ENCODE data around the gene SREBF2. TPM values are rescaled to one million over a fixed set of nuclear protein-coding genes. Genes with fewer than 3 reads are reported as not detected.
"Not testable (repeated sequence)": the region's sequence is repeated elsewhere in the genome, so short reads cannot be mapped to it uniquely, and the experiment has no call there.

Gene SREBF2
- total and polyA plus RNA-seq, 2 of the 13 experiments (the other 11 are each of a cell fraction or from before 2014, with no cell fraction given): 53.8 to 72.6 TPM

GRCh38 chr22:41948928-41949296 is 116.0 kb downstream of the SREBF2 start:
- POLR2A ChIA-PET; H3K27ac ChIP-seq (ENCODE audit: extremely low read length, insufficient read depth, low read length); CTCF ChIA-PET (ENCODE audit: low intra/inter-chr PET ratio, low total read pairs); DNase-seq (ENCODE audit: low spot score); H2AFZ ChIP-seq (ENCODE audit: low read length); in situ Hi-C loops (cut with HindIII; ENCODE audit: extremely low pct_ligation_motif_present, low pct_unique_long_range_greater_than_20kb); H3K9ac ChIP-seq (ENCODE audit: insufficient read depth, low read depth, low read length); H4K20me1 ChIP-seq (ENCODE audit: insufficient read depth, low read length); H3K9me3 ChIP-seq (ENCODE audit: low read length); intact Hi-C loops (cut with micrococcal nuclease; ENCODE audit: unreplicated experiment); FAIRE-seq; H3K27me3 ChIP-seq (ENCODE audit: control insufficient read depth in 1 of 2, insufficient read depth in 2 of 2, low read length in 2 of 2); ATAC-seq; BruUV-seq (replicated peaks): not testable (repeated sequence)
- H3K79me2 ChIP-seq (ENCODE audit: insufficient read depth, low read length): peaks cover 13% of the 10 kb centered on the region
- 78% methylated on average over 8 of the region's 8 CpGs for WGBS (ENCODE audit: low lambda C conversion rate)
- TF ChIP-seq ZNF460 (CRISPR knock-in tag; IDR thresholded peaks at IDR 0.05; ENCODE audit: borderline replicate concordance): peak; percentile 39; the same call in 1 of the 2 replicates
- peaks cover 0 to 10% of the 10 kb centered on the region in 2 experiments; a peak in 1 of 5 replicates for H3K36me3 ChIP-seq (replicated peaks in 1 of 2; ENCODE audit: control insufficient read depth in 1 of 2, insufficient read depth in 2 of 2, low read length in 2 of 2)
- peaks cover 70% of the 10 kb centered on the region for H3K4me1 ChIP-seq (ENCODE audit: insufficient read depth, low read length)
- H3K4me3 ChIP-seq (replicated peaks in 1 of 3; ENCODE audit: insufficient read depth in 1 of 3, low read depth in 2 of 3, low read length in 3 of 3): peak overlapping the region in 1 of 3 experiments; percentile 51; a peak in 2 of 6 replicates
- H3K4me2 ChIP-seq (ENCODE audit: low read depth, low read length): peak overlapping the region; percentile 72

- CTCF ChIA-PET (ENCODE audit: low intra/inter-chr PET ratio, low total read pairs): no interaction called here
- Histone ChIP-seq H3K4me1 (ENCODE audit: insufficient read depth, low read length) (peaks cover 65% of the 10 kb centered on the region), H4K20me1 (ENCODE audit: insufficient read depth, low read length) (no peaks in the 10 kb centered on the region), H3K4me3 (replicated peaks in 1 of 3; ENCODE audit: insufficient read depth in 1 of 3, low read depth in 2 of 3, low read length in 3 of 3) (peak overlapping the region in 1 of 3 experiments; percentile 51; a peak in 2 of 6 replicates), H2AFZ (ENCODE audit: low read length) (no peak overlapping the region), H3K9me3 (ENCODE audit: low read length) (no peaks in the 10 kb centered on the region), H3K27me3 (ENCODE audit: control insufficient read depth in 1 of 2, insufficient read depth in 2 of 2, low read length in 2 of 2) (no peaks in the 10 kb centered on the region), H3K4me2 (ENCODE audit: low read depth, low read length) (peak overlapping the region; percentile 72), H3K36me3 (replicated peaks in 1 of 2; ENCODE audit: control insufficient read depth in 1 of 2, insufficient read depth in 2 of 2, low read length in 2 of 2) (peaks cover 0 to 7% of the 10 kb centered on the region in 2 experiments; a peak in 1 of 5 replicates), H3K27ac (ENCODE audit: extremely low read length, insufficient read depth, low read length) (peak overlapping the region; percentile 21), H3K9ac (ENCODE audit: insufficient read depth, low read depth, low read length) (peak overlapping the region; percentile 34; the same call in 1 of the 2 replicates), H3K79me2 (ENCODE audit: insufficient read depth, low read length) (peaks cover 12% of the 10 kb centered on the region)
- in situ Hi-C loops (cut with HindIII; ENCODE audit: extremely low pct_ligation_motif_present, low pct_unique_long_range_greater_than_20kb) (no loop called here), intact Hi-C loops (cut with micrococcal nuclease; ENCODE audit: unreplicated experiment) (no loop called here)
- ATAC-seq (no peak), FAIRE-seq (no peak), DNase-seq (ENCODE audit: low spot score) (no peak)
- BruUV-seq (replicated peaks): no TSS peak
- POLR2A ChIA-PET: no interaction called here
- 28% methylated on average over 7 of the region's 7 CpGs for WGBS (ENCODE audit: low lambda C conversion rate)
- TF ChIP-seq PTBP1 (IDR thresholded peaks at IDR 0.05; ENCODE audit: low read depth, low read length, poor library complexity, severe bottlenecking) (no peak), ZNF329 (CRISPR knock-in tag; IDR thresholded peaks at IDR 0.05; ENCODE audit: low read depth) (no peak), ZSCAN25 (CRISPR knock-in tag; IDR thresholded peaks at IDR 0.05) (no peak), ZBTB7A (CRISPR knock-in tag; IDR thresholded peaks at IDR 0.05) (peak; percentile 62), HNF4A (CRISPR knock-in tag; IDR thresholded peaks at IDR 0.05) (peak; percentile 31; the same call in 1 of the 2 replicates), ZFYVE20 (CRISPR knock-in tag; IDR thresholded peaks at IDR 0.05; ENCODE audit: borderline replicate concordance, low read depth) (no peak), ZNF770 (CRISPR knock-in tag; IDR thresholded peaks at IDR 0.05) (peak; percentile 16; the same call in 1 of the 2 replicates), ZKSCAN5 (CRISPR knock-in tag; IDR thresholded peaks at IDR 0.05) (peak; percentile 98), ZNF292 (CRISPR knock-in tag; IDR thresholded peaks at IDR 0.05; ENCODE audit: borderline replicate concordance, low read depth) (0 out of 2 replicates have a peak, but pooled peaks have one; percentile 23), ZBED4 (CRISPR knock-in tag; IDR thresholded peaks at IDR 0.05; ENCODE audit: borderline replicate concordance) (peak; percentile 58; the same call in 1 of the 2 replicates)
These were observed 116.5 kb downstream of the SREBF2 start for GRCh38 chr22:41949297-41949965.

Data from HepG2 (cell line).